Fibroblast of mammary gland (primary cell): ENCODE results near the gene GNB1.
A peak's percentile ranks its signal among the peaks of the same experiment; 100 is the strongest.

Experiments
- DNase-seq: peaks from one replicate; pipeline ENCODE4 v3.0.0-alpha.2; 2010; ENCODE audit warnings: low read depth
- H3K4me3 ChIP-seq: 2 replicates; pipeline ENCODE4 v1.5.1; 2011; ENCODE audit warnings: low read depth, mild to moderate bottlenecking, low read length, moderate library complexity; ENCODE audit not compliant: control insufficient read depth
- CTCF ChIP-seq: conservative IDR thresholded peaks from 2 replicates; pipeline ENCODE4 v1.5.1; 2011; ENCODE audit warnings: low read depth, low read length, inconsistent platforms; ENCODE audit not compliant: control insufficient read depth, insufficient read depth

The GNB1 gene

GRCh38 chr1:1764876-1765470 is 125.9 kb downstream of the GNB1 start:
- no peak for DNase-seq
- H3K4me3 ChIP-seq: no peak overlapping the region
- no peak for TF ChIP-seq CTCF

- no peak overlapping the region for H3K4me3 ChIP-seq
- no peak for TF ChIP-seq CTCF
- peak; percentile 57 for DNase-seq
Observed at GRCh38 chr1:1763657-1764621, 126.9 kb downstream of the GNB1 start.

GRCh38 chr1:1761504-1762376 is 129.1 kb downstream of the GNB1 start:
- TF ChIP-seq CTCF: no peak
- no peak overlapping the region for H3K4me3 ChIP-seq
- no peak for DNase-seq

- no peak for TF ChIP-seq CTCF
- H3K4me3 ChIP-seq: no peak overlapping the region
- no peak for DNase-seq
Observed at GRCh38 chr1:1760715-1761114, 130.2 kb downstream of the GNB1 start.

- TF ChIP-seq CTCF: no peak
- H3K4me3 ChIP-seq: no peak overlapping the region
- no peak for DNase-seq
Observed at GRCh38 chr1:1760345-1760650, 130.6 kb downstream of the GNB1 start.

- DNase-seq: no peak
- H3K4me3 ChIP-seq: no peak overlapping the region
- no peak for TF ChIP-seq CTCF
Observed at GRCh38 chr1:1759456-1760344, 131.2 kb downstream of the GNB1 start.
